ENCODE data around the gene TFCP2.
"Not testable (repeated sequence)": the region's sequence is repeated elsewhere in the genome, so short reads cannot be mapped to it uniquely, and the experiment has no call there.

TFCP2 gene

GRCh38 chr12:51172515-51173431 lies at the start of gene TFCP2:
TSS of gene TFCP2 (minus strand) at chr12:51173135. CDS start at chr12:51172422, 713 bp downstream.
- DNase-seq (ENCODE audit: low spot score) = peak; percentile 94

- no peak for DNase-seq (ENCODE audit: low spot score)
These were observed 49.5 kb upstream of the TFCP2 start for GRCh38 chr12:51222461-51222860.

GRCh38 chr12:51219857-51220256 lies 46.9 kb upstream of the TFCP2 start:
- DNase-seq (ENCODE audit: low spot score) = not testable (repeated sequence)

GRCh38 chr12:51219322-51219721 lies 46.4 kb upstream of the TFCP2 start:
- no peak for DNase-seq (ENCODE audit: low spot score)

- DNase-seq (ENCODE audit: low spot score) = no peak
These were observed 45.7 kb upstream of the TFCP2 start for GRCh38 chr12:51218607-51219161.

- peak; percentile 88 for DNase-seq (ENCODE audit: low spot score)
These were observed 45.2 kb upstream of the TFCP2 start, which contains the start of gene POU6F1 for GRCh38 chr12:51217968-51218606. TSS of gene POU6F1 (minus strand) at chr12:51218062. CDS start at chr12:51206836, 11,226 bp downstream.

- peak; percentile 58 for DNase-seq (ENCODE audit: low spot score)
These were observed 44.4 kb upstream of the TFCP2 start for GRCh38 chr12:51217133-51217967.

- no peak for DNase-seq (ENCODE audit: low spot score)
These were observed 43.7 kb upstream of the TFCP2 start for GRCh38 chr12:51216642-51217041.

- no peak for DNase-seq (ENCODE audit: low spot score)
These were observed 42.0 kb upstream of the TFCP2 start for GRCh38 chr12:51214895-51215294.

GRCh38 chr12:51210690-51211395 lies 37.9 kb upstream of the TFCP2 start:
- peak; percentile 93 for DNase-seq (ENCODE audit: low spot score)

GRCh38 chr12:51209259-51209658 lies 36.3 kb upstream of the TFCP2 start:
- no peak for DNase-seq (ENCODE audit: low spot score)

- no peak for DNase-seq (ENCODE audit: low spot score)
These were observed 35.2 kb upstream of the TFCP2 start for GRCh38 chr12:51208016-51208660.

GRCh38 chr12:51205350-51205749 lies 32.4 kb upstream of the TFCP2 start:
- DNase-seq (ENCODE audit: low spot score) = peak; percentile 78

- DNase-seq (ENCODE audit: low spot score) = no peak
These were observed 29.8 kb upstream of the TFCP2 start for GRCh38 chr12:51202718-51203117.

GRCh38 chr12:51200806-51201205 lies 27.9 kb upstream of the TFCP2 start:
- no peak for DNase-seq (ENCODE audit: low spot score)

- DNase-seq (ENCODE audit: low spot score) = no peak
These were observed 27.2 kb upstream of the TFCP2 start for GRCh38 chr12:51200156-51200555.

GRCh38 chr12:51199366-51199945 lies 26.5 kb upstream of the TFCP2 start:
- DNase-seq (ENCODE audit: low spot score) = no peak

- DNase-seq (ENCODE audit: low spot score) = no peak
These were observed 25.8 kb upstream of the TFCP2 start for GRCh38 chr12:51198568-51199365.
